K562 (cell line): ENCODE data around the gene CACNA1A. TPM values are rescaled to one million over a fixed set of nuclear protein-coding genes. Genes with fewer than 3 reads are reported as not detected.

ENCODE experiments used
- ATAC-seq: fragments of 200-7000 bp; cut with Tn5 transposase; 3 replicates; pipeline ENCODE4 v1.9.1; 2020; ENCODE audit warnings: moderate library complexity
- BruUV-seq: library from RNA; stranded (reverse); fragments of 400-500 nt; replicated peaks from 2 replicates; lab custom pipeline; 2021; lab: Mats Ljungman, UMichigan
- CTCF ChIA-PET: fragments of 300-600 bp; formaldehyde crosslinking; extraction: SDS; loops from one replicate; lab custom pipeline; 2021; ENCODE audit warnings: low intra/inter-chr PET ratio; lab: Yijun Ruan, JAX
- POLR2A ChIA-PET: fragments of 300-600, 350-650 bp; sonication (Branson Sonifier 250); formaldehyde crosslinking; extraction: SDS; loops from one replicate; lab custom pipeline; 2021; ENCODE audit warnings: antibody characterized with exemption, inconsistent platforms; lab: Yijun Ruan, JAX
- DNase-seq, 4 experiments: peaks; one replicate each; pipeline versions ENCODE4 v3.0.0 to v3.0.0-alpha.2; 2011 to 2018; ENCODE audit warnings: low spot score in 3 of 4, mixed read lengths in 3 of 4; ENCODE audit errors: extremely low read depth in 1 of 4
- FAIRE-seq: peaks from 2 replicates; lab custom pipeline; 2011; peaks lifted over from hg19 to GRCh38; lab: Jason Lieb, UNC
- H2AFZ ChIP-seq: 2 replicates; pipeline ENCODE4 v1.6.0; 2011; ENCODE audit warnings: low read depth, low read length, control low read depth, inconsistent platforms
- H3K27ac ChIP-seq: fragments of 200-600 bp; 3 replicates; pipeline ENCODE4 v1.8.0; 2011; ENCODE audit warnings: low read depth, mild to moderate bottlenecking, control low read depth, inconsistent platforms, low read length, moderate library complexity, mixed read lengths; ENCODE audit errors: extremely low read depth
- H3K27me3 ChIP-seq, 2 experiments: fragments of 300-600 bp in 1 of 2; 2 replicates in 1 of 2; 3 replicates in 1 of 2; pipeline versions ENCODE4 v1.6.0 to v1.8.0; 2011; ENCODE audit warnings: inconsistent platforms in 2 of 2, low read length in 2 of 2, mild to moderate bottlenecking in 1 of 2, mixed read lengths in 1 of 2, moderate library complexity in 1 of 2; ENCODE audit not compliant: control insufficient read depth in 2 of 2, insufficient read depth in 2 of 2
- H3K36me3 ChIP-seq: fragments of 300-600 bp; 3 replicates; pipeline ENCODE4 v1.8.0; 2011; ENCODE audit warnings: mild to moderate bottlenecking, low read length, inconsistent platforms; ENCODE audit not compliant: control insufficient read depth, insufficient read depth
- H3K4me1 ChIP-seq, 2 experiments: fragments of 200-600 bp in 1 of 2; replicated peaks in 1 of 2; 2 replicates in 1 of 2; 3 replicates in 1 of 2; pipeline versions ENCODE4 v1.5.1 to v1.8.0; 2011; ENCODE audit warnings: inconsistent platforms in 2 of 2, low read length in 2 of 2, mild to moderate bottlenecking in 1 of 2, mixed read lengths in 1 of 2, moderate library complexity in 1 of 2; ENCODE audit not compliant: control insufficient read depth in 2 of 2, insufficient read depth in 2 of 2
- H3K4me2 ChIP-seq: 2 replicates; pipeline ENCODE4 v1.6.1; 2011; ENCODE audit warnings: low read length, control low read depth, inconsistent platforms, mixed read lengths; ENCODE audit not compliant: insufficient read depth
- H3K4me3 ChIP-seq: fragments of 200-600 bp; sonication (generic), shearing (Covaris generic); 2 replicates; pipeline ENCODE4 v1.5.1; 2016; ENCODE audit warnings: control low read depth, inconsistent platforms
- H3K79me2 ChIP-seq: fragments of 200-600 bp; 3 replicates; pipeline ENCODE4 v1.8.0; 2011; ENCODE audit warnings: low read length, inconsistent platforms; ENCODE audit not compliant: control insufficient read depth, insufficient read depth
- H3K9ac ChIP-seq, 2 experiments: 2 replicates each; pipeline versions ENCODE4 v1.6.0 to v1.6.1; 2011; ENCODE audit warnings: low read depth in 2 of 2, low read length in 2 of 2, control low read depth in 1 of 2, inconsistent platforms in 1 of 2, mild to moderate bottlenecking in 1 of 2, mixed read lengths in 1 of 2; ENCODE audit not compliant: insufficient read depth in 1 of 2
- H3K9me1 ChIP-seq: one replicate; pipeline ENCODE4 v1.6.0; 2011; ENCODE audit warnings: inconsistent platforms, mild to moderate bottlenecking, low read length, moderate library complexity; ENCODE audit not compliant: control insufficient read depth, insufficient read depth
- H3K9me3 ChIP-seq: replicated peaks from 2 replicates; pipeline ENCODE4 v1.5.1; 2011; ENCODE audit warnings: low read depth, low read length, inconsistent platforms; ENCODE audit not compliant: control insufficient read depth, insufficient read depth
- H4K20me1 ChIP-seq: replicated peaks from 2 replicates; pipeline ENCODE4 v1.6.1; 2011; ENCODE audit warnings: low read length, inconsistent platforms, mixed read lengths; ENCODE audit not compliant: control insufficient read depth, insufficient read depth
- CEBPG ChIP-seq, 3 experiments: fragments of 200-800 bp in 1 of 3; sonication (Bioruptor generic) in 1 of 3; sonication (generic) in 1 of 3; formaldehyde crosslinking in 1 of 3; IDR thresholded peaks in 2 of 3; conservative IDR thresholded peaks in 1 of 3; 2 replicates each; pipeline versions ENCODE4 v1.6.1 to v1.8.0; 2016 to 2022; ENCODE audit warnings: missing compliant biosample characterization in 2 of 3, missing genetic modification characterization in 2 of 3, mild to moderate bottlenecking in 1 of 3, missing genetic modification reagents in 1 of 3
- CHD7 ChIP-seq: fragments of 200-600 bp; sonication (generic); IDR thresholded peaks from one replicate; pipeline ENCODE4 v1.6.1; 2012; ENCODE audit warnings: mild to moderate bottlenecking, low read depth, low read length, inconsistent platforms
- EGR1 ChIP-seq: fragments of 450-650 bp; conservative IDR thresholded peaks from 2 replicates; pipeline ENCODE4 v1.6.1; 2017; ENCODE audit warnings: mild to moderate bottlenecking
- KHSRP ChIP-seq: fragments of 450-650 bp; IDR thresholded peaks from 2 replicates; pipeline ENCODE4 v1.6.1; 2017
- KLF13 ChIP-seq: fragments of 450-650 bp; IDR thresholded peaks from 2 replicates; pipeline ENCODE4 v1.6.1; 2016; ENCODE audit warnings: missing genetic modification characterization, low read depth, mild to moderate bottlenecking, missing compliant biosample characterization, moderate library complexity, borderline replicate concordance
- MCM3 ChIP-seq: fragments of 450-650 bp; IDR thresholded peaks from 2 replicates; pipeline ENCODE4 v1.6.1; 2016
- RBFOX2 ChIP-seq: fragments of 200-400 bp; formaldehyde crosslinking; IDR thresholded peaks from 2 replicates; pipeline ENCODE4 v1.6.1; 2017; ENCODE audit warnings: low read depth, mild to moderate bottlenecking, low read length, moderate library complexity
- RNF2 ChIP-seq: sonication (generic); IDR thresholded peaks from 2 replicates; pipeline ENCODE4 v1.6.1; 2016
- SNIP1 ChIP-seq: fragments of 450-650 bp; IDR thresholded peaks from 2 replicates; pipeline ENCODE4 v1.7.1; 2017; ENCODE audit warnings: low read depth, mild to moderate bottlenecking
- ZNF263 ChIP-seq: sonication (generic); formaldehyde crosslinking; IDR thresholded peaks from 2 replicates; pipeline ENCODE4 v1.8.0; 2022; ENCODE audit warnings: mild to moderate bottlenecking, missing genetic modification reagents, borderline replicate concordance
- WGBS: fragments of 100-300 bp; shearing (Covaris generic); methylation state at CpG from one replicate; pipeline ENCODE4 v1.1.6; 2016; ENCODE audit warnings: low coverage, mixed read lengths; ENCODE audit not compliant: insufficient coverage; ENCODE audit errors: missing lambda C conversion rate; 5-methylcytosine and 5-hydroxymethylcytosine counted together
- in situ Hi-C: fragments of 300-500 bp; cut with MboI; formaldehyde crosslinking; loops from 4 replicates; pipeline ENCODE4 v1.15.0; 2018; ENCODE audit warnings: inconsistent platforms, mixed read lengths
- intact Hi-C: fragments of 100-400 bp; cut with micrococcal nuclease; formaldehyde crosslinking; loops from 2 replicates; pipeline ENCODE4 v1.14.2; 2022
- polyA plus RNA-seq, 8 experiments: library from polyadenylated mRNA; depleted of rRNA in 4 of 8; stranded (reverse) in 5 of 8; unstranded in 3 of 8; fragments of >200 nt; fragmentation: Nextera tagmentation in 2 of 8; fragmentation: Illumina TruSeq in 1 of 8; extraction: Ambion mirVana in 2 of 8; extraction: Trizol in 1 of 8; gene quantifications; 2 replicates each; pipeline versions ENCODE4 v1.2.1 to v1.2.3, GENCODE V29; 2011 to 2014; ENCODE audit warnings: inconsistent platforms in 1 of 8, missing spikeins in 1 of 8
- total RNA-seq, 7 experiments: library from RNA; depleted of rRNA in 6 of 7; stranded (reverse); fragments of >200 nt in 6 of 7; fragmentation: Illumina TruSeq in 2 of 7; extraction: Trizol in 2 of 7; gene quantifications; 2 replicates each; pipeline versions ENCODE4 v1.2.1 to v1.2.3, GENCODE V29; 2011 to 2021; ENCODE audit warnings: low replicate concordance in 1 of 7

Gene CACNA1A
- total and polyA plus RNA-seq, 9 of the 15 experiments (the other 6 are each of a cell fraction or from before 2014, with no cell fraction given): 0.03 to 0.20 (median 0.09) TPM; not detected in 1

GRCh38 chr19:13300421-13301030 lies 205.8 kb downstream of the CACNA1A start:
- CTCF ChIA-PET: no interaction called here
- FAIRE-seq (no peak), DNase-seq (no peak), ATAC-seq (no peak)
- H3K27me3 ChIP-seq: peaks cover 20 to 63% of the 10 kb centered on the region in 2 experiments; a peak in 4 of 5 replicates
- BruUV-seq: no TSS peak
- H3K36me3 ChIP-seq: no peaks in the 10 kb centered on the region
- POLR2A ChIA-PET: no interaction called here
- H3K9ac ChIP-seq: no peak overlapping the region
- no peaks in the 10 kb centered on the region for H3K9me1 ChIP-seq
- H3K27ac ChIP-seq: no peak overlapping the region
- WGBS: 3% methylated on average over 7 of the region's 7 CpGs
- H3K4me3 ChIP-seq: no peak overlapping the region
- no peak overlapping the region for H2AFZ ChIP-seq
- no peaks in the 10 kb centered on the region for H4K20me1 ChIP-seq
- in situ Hi-C loops: no loop called here
- H3K4me2 ChIP-seq: no peak overlapping the region
- no peaks in the 10 kb centered on the region for H3K9me3 ChIP-seq
- H3K4me1 ChIP-seq: peaks cover 0 to 9% of the 10 kb centered on the region in 2 experiments; a peak in 2 of 5 replicates
- intact Hi-C loops: no loop called here
- H3K79me2 ChIP-seq: no peaks in the 10 kb centered on the region
- TF ChIP-seq MCM3 (no peak), CEBPG (CRISPR knock-in tag; IDR thresholded peaks at IDR 0.05) (no peak), CEBPG (tag; conservative IDR thresholded peaks at IDR 0.05 in 1 of 2, IDR thresholded peaks at IDR 0.05 in 1 of 2) (no peak), ZNF263 (CRISPR knock-in tag) (no peak), SNIP1 (no peak), CHD7 (no peak), KHSRP (no peak), EGR1 (no peak), RNF2 (no peak), RBFOX2 (no peak), KLF13 (tag) (no peak)
